Measurements from ENCODE around the gene HHAT.

The HHAT gene

DNA sequence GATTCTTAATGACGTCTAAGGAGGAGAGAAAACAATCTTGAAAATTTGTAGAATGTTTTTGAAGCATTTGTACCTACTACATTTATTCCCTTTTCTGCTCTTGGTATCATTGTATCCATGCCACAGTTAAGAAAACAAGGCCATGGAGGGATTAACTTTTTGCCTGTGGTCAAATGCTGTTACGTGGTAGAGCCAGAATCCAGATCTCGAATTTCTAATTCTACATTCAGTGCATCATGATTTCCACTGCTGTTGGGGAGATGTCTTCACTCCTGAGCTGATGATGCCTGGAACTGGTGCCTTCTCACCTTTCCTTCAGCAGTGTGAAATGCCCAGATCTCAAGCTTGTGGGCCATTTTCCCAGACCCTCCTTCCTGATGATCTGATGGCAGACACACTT, 175.6 kb downstream of the HHAT start:
- no peak for DNase-seq

DNA sequence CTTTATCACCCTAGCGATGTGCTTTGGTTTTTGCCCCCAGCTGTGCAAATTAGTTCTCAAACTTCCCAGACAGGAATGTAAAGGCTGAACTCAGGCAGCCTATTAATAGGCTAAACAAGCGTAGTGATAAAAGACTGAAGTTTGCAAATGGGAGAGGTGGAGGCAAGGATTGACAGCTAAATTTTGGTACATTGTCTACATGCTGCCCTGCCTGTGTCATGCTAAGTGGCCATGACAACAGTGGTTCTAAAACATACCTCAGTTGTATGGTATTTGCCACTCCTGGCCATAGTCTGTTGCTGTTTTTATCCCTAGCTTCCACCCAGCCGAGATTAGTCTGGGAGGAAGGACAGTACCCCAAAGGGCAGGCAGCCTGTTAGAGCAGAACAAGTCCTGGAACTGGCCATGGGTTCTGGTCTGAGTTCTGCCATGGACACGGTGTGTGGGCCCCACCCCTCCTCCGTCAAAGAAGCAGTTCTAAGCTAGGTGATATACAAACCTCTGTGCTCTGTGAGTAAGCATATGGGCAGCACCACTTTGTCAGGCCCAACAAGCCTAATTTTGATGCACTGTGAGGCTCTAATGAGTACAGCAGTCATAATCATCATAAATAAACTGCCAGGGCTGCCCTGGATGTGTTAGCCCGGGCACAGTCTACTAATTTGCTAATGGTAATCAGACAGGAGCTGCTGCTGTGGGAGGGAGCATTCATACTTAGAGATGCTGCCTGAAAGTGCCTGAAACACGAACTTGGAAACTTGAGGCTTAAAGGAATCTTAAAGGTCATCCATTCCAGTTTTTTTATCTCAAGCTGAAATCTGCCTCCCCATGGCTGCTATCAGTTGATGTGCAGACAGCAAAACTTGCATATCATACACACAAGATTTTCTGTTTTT, 177.1 kb downstream of the HHAT start:
- peak; percentile 2 for DNase-seq

DNA sequence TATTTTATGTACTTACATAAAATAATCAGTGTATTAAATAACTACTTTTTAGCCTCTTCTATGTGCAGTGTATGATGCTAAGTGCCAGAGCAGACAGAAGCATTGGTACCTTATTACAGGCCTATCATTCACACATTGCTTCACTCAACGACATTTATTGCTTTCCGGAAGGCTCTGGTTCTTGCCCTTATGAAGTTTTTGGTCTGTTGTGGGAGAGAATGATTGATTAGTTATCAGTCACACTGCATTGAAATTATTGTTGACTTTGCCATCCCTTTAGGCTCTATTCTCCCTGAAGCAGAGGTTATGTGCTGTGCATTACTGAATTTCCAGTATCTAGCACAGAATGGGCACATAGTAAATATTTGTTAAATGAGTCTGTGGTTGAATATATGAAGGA, 178.0 kb downstream of the HHAT start:
- DNase-seq = no peak

DNA sequence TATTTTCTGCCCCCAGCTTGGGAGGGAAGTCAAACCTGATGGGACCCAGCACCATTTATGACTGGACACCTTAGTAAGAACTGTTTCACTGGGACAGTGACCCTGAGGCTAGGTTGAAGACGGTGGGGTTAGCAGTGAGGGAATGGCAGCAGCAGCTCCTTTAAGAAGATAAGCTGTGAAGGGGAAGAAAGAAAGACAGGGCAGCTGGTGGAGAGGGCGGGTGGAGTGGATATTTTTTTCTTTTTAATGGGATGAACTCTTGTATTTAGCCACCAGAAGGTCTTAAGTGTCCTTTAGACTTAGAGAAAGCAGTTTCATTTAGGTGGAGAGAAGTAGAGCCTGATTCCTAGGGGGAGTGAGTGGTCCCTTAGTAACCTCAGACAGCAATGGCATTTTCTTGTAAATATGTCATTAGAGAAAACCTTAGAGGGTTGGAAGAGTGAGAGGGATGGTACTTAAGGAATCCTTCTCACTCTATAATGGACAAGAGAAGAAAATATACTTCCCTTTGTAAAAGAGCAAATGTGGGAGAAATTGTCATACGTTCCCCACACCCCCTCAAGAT, 187.5 kb downstream of the HHAT start:
- DNase-seq = no peak

DNA sequence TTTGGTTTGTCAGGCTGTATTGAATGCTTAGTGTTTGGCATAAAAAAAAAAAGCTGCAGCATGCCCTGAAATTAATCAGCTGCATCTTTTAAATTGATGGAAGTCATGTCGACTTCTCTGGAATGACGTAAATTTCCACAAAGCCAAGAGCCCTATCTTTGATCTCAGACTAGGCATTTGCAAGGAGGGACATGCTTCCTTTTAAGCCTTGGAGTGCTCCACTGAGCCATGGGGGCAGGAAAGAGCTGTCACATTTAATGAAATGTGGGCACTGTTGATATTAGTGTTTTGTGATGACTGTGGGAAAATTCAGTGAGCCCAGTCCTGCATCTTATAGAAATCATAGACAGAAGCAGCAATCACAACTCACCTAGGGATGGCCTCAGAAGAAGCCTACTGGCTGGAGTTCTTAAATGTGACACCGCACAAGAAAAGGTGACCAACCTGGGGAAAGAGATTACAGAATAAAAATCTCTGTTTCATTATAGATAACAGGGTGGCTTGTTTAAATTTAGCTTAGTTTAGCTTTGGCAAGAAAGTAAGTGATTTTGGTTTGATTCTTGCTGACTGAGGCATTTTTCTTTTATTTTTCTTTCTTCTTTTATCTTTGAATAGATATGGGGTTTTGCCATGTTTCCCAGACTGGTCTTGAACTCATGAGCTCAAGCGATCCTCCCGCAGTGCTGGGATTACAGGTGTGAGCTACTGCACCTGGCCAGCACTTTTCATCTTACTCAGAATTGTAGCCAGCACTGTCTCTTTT, 188.2 kb downstream of the HHAT start:
- DNase-seq = no peak

DNA sequence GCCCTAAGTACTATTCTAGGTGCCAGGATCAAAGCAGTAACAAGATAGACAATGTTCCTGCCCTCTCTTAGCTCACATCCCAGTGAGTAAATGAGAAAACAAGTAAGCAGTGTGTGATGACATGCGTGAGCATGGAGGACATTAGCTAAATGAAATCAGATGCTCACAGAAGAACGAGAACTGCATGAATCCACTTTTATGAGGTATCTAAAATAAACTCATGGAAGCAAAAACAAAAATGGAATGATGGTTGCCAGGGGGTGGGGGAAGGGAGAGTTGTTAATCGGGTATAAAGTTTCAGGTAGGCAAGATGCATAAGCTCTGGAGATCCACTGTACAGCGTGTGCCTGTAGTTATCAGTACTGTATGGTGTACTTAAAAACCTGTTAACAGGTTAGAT, 195.1 kb downstream of the HHAT start:
- DNase-seq = no peak

DNA sequence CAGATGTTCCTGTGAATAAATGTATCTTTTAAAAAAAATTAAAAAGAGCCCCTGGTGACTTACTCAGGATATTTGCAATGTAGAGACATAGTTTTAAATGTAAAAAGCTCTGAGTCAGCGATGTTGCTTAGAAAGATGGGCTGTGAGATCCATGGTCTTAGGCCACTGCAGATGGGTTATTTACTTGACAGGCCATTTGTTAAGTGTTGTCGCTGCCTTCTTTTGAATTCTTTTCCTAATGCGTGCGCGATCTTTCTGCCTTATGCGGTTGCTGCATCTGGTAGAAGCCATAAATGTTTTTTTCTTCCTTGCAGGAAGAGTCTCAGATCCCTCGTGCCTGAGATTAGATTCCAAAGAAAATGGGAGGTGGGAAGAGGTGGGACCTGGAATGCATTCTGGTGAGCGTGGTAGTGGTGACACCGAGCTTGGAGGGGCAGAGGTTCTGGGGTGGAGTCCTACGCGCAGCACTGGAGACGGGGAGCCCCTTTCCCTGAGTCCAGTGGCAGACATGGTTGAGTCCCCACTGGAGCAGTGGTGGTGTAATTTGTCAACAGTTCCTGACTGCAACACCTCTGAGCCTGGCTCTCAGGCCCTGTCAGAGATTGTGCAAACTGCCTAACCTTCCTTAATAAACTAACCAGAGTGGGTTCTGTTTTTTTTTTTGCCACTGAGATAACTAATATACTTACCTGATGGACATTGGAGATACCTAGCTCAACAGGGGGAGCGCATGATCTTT, 197.2 kb downstream of the HHAT start:
- no peak for DNase-seq

DNA sequence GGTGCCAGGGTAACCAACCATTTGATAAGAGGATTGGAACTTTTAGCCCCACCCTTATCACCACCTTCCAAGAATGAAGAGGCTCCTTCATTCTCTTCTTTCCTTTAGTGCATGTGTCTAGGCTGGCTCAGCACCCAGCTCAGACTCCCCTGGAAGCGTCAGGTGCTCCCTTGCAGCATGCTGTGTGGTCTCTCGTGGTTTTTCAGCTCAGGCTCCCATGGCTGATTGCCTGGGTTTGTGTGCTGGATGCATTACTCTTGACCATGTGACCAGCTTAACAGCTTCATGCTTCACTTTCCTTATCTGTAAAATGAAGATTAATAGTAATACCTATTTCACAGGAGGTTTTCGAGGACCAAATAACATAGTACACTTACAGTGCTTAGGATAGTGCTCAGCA, 198.4 kb downstream of the HHAT start:
- DNase-seq = no peak

DNA sequence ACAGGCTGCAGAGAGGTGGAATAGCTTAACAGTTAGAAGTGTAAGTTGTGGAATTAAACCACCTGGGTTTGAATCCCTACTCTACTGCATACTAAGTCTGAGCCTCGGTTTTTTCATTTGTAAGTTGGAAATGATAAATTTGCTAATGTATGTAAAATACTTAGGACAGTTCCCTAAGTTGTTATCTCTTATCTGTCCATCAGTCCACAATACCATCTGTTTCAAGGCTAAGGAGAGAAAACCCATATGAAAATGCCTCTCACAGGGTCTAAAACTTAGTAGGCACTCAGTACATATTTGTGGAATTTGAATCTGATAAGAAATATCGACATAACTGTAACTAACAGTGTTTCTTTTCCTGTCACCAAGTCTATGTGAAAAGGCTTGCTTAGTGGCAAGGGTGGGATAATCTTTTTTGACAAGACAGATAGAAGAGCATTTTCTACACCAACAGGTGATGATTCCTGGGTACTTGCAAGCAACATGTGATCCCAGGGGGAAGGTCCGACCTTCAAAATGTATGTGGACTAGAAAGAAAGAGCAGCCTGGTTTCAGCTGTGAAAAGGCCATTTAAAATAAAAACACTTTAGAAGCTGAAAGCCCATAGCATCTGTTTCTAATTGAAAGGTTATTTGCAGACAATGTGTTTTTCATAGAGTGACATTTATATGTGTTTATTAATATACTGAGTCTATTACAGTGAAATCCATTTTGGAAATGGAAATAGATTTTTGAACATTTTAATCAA, 202.9 kb downstream of the HHAT start:
- no peak for DNase-seq

DNA sequence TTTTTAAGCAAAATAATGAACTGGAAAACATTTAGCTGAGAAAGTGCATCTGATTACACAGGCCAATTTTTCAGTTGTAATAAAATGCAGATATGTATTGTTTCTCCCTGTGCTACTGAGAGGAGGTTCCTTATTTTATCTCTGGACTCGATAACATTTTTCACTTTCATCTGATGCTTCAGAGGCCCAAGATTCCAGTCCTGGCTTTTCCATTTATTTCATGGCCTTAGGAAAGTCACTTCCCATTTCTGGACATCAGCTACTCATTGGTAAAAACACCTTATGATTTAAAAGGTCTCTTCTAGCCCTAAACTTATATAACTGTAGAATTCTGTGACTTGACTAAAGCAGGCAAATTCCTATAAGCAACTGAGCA, 203.5 kb downstream of the HHAT start:
- DNase-seq = no peak

DNA sequence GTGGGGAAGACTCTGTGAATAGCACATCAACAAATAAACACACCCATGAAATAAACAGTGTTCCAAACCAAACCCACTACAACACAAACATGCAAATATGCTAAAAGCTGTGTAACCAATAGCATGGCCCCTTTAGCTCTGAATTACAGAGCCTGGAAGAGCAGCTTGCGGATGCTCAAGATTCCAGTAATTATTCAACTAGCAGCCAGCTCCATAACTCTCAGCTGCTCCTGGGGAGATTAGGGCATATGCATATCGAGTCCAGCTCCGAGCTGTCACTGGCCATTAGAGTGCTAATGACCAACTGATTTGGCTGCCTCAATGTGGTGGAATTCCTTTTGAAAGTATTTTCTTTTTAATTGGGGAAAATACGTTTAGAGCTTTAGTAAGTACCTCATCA, 207.1 kb downstream of the HHAT start:
- DNase-seq = no peak

DNA sequence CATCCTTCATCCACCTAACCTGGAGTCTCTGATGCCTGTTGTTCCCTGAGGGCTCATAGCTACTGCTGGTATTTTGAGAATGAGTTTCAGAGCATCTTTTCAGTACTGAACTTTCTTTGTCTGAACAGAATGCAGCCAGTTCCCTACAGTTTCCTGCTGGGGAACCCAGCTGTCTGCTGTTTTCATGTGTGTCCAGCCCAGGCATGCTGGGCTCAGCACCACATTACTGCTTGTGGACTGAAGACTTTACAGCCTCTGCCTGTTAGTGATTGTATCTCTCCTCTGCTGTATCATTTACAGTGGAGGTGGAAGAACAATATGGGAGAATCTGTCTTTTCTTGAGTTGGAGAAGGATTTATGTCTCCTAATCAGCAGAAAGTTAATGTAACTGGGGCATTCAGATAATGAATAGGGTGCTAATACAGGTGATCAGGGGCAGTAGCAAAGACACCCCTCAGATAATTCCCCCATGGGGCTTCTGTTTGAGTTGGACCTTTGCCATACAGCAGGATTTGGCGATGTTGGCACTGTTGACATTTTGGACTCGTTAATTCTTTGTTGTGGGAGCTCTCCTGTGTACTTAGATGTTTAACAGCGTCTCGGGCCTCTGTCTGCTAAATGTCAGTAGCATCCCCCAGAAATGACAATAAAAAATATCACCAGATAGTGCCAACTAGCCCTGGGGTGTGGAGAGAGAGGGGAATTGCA, 207.7 kb downstream of the HHAT start:
- no peak for DNase-seq

DNA sequence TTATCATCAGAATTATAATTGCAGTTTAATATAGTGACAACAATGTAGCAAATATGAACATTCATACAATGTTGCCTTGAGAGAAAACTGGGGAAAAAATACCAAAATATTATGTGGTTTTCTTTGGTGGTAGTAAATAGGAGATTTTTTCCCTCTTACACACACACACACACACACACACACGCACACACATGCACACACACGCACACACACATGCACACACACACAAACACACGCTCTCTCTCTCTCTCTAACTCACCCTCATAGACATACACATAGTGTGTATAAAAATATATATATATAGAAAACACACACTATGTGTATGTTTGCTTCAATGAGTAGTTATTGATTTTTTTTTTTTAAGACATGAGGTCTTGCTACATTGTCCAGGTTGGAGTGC, 211.6 kb downstream of the HHAT start:
- DNase-seq = no peak

DNA sequence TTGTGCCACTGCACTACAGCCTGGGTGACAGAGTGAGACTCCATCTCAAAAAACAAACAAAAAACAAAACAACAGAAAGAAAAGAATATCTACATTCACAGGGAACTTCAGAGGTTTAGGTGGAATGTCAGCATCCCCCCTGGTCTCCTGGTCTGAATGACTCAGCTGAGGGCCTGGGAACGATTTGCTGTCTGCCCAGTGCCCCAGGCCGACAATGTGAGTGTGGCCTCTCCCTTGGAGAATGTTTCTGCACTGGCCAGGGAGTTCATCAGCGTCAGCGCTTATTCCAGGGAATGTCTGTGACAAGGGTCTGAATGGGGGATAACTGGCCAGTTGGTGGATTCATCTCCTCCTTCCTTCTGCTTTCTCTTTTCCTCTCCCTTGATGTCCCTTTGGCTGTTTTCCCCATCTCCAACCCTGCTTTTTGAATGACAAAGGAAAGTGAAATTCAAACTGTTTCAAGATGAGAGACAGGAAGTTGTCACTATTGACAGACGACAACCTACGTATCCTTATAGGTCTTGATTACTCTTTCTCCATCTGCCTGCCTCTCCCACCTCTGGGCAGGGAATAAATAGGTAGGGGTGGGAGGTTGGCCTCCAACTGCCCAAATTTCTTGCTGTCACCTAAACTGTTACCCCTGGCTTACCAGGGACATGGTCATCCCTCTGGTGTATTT, 213.1 kb downstream of the HHAT start:
- DNase-seq = no peak

DNA sequence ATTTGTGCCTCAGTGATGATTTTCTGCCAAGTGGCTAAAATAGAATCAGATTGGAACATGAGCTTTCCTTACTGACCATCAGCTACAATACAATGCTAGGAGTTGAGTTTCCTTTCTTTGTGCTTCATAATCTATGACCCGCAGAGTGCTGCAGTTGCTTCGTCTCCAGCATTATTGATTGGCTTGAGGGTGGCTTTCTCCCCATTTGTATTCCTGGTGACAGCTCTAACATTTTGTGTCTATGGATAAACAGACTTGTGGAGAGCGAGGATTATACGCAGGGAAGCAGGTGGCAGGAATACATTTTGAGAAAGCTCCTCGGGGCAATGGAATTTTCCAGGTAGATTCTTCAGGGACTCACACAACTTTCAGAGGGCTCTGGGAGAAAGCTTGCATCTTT, 223.2 kb downstream of the HHAT start:
- DNase-seq = no peak

DNA sequence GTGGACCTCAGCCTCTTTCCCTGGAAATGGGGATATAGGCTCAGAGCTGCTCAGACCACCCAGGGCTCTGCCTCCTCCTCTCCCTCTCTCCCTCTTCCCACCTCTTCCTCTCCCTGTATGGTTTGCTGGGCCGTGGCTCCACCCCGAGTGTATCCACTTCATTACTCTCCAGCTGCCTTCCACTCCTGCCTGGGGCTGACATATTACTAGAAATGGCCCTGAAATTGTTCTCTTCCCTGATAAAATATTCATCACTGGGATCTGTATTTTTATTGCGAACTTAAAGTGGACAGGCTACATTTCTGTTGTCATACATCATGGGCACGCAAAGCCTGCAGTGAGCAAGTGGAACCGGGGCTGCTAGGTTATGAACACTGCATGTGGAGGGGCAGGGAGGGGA, 225.0 kb downstream of the HHAT start:
- DNase-seq = no peak

DNA sequence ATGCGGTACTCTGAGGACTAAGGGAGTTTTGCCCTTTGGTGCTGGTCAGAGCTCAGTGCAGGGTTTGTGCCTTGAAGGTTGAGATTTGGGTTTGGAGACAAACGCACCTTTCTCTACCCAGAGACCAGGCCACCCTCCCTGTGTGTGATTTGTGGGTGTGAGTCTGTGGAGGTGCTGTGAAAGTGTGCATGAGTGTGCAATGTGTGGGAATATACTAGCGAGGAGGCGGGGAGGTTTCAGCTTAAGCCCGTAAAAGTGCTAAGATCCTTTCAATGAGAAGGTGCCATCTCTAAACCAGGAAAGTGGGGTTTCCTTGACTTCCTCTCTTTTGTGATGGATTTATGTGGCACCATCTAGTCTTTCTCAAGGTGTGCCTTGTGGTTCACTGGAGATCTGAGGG, 225.7 kb downstream of the HHAT start:
- no peak for DNase-seq

DNA sequence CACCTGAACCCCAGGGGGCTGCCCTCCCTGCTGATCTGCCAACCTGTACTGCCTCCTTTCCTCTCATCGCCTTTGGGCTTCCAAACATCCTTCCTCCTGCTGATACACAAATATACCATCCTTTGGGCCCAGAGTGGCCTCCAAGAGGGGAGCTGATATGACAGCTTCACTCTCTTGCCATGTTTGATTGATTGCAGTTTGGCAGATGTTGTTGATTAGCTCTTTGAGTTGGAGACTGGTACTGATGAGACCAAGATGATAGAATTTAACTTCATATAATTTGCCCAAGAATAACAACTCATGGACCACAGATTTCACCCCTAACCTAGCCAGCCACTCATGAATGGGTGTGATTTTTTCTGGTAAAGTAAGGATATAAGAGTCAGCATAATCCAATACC, 227.8 kb downstream of the HHAT start:
- DNase-seq = no peak

DNA sequence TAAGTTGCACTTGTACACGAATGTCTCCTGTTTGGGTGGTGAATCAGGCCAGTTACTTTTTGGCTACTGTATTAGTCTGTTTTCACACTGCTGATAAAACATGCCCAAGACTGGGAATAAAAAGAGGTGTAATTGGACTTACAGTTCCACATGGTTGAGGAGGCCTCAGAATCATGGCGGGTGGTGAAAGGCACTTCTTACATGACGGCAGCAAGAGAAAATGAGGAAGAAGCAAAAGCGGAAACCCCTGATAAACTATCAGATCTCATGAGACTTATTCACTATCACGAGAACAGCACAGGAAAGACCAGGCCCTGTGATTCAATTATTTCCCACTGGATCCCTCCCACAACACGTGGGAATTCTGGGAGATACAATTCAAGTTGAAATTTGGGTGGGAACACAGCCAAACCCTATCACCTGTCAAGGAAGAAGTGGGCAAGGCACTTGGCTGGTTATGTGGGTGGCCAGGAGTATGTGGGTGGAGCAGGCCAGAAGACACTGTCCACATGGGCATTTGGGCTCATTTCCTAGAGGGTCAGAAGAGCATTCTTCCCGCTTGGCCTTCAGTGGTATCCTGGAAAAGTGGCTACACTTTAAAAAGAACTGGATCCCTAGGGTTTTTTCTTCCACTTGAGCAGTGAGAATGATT, 228.8 kb downstream of the HHAT start:
- no peak for DNase-seq

DNA sequence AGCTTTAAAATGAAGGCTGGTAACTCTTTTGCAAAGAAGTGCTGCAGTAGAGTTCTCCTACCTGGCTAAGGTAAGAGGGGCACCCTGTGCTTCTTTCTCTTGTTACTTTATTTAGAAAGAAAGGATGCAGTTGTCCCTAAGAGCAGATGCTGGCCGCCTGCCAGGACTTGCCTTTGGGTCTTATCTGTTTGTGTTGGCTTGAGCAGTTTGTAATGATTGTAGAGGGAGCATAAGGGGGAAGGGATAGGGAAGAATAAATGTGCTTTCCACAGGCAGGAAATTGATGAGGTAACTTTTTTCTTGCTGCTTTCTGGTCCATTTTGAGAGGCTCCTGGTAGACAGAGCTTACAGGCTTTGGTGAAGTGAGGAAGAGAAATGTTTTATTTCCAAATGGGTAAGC, 229.6 kb downstream of the HHAT start:
- DNase-seq = no peak

DNA sequence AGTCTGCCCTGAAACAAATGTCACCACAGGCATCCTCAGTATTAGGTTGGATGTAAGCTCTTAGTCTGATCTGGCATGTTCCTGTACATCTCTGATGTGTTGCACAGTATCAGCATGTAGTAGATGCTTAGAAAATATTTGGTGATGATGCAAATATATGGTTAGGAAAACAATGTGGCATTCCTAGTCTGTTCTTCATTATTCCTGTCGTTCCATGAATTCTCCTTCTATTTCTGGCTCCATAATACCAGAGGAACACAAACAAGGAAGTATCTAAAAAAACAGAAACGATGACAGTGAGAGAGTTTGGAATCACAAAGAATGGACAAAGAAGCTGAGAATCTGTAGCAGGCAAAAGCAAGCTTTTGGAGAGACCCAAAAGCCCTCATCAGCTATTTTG, 236.6 kb downstream of the HHAT start:
- DNase-seq = no peak

Data from NCI-H1694 (cell line).